Measurements from ENCODE around the gene MOGAT2.

Gene MOGAT2

GRCh38 chr11:75770102-75770501, 52.5 kb downstream of the MOGAT2 start:
- no peak overlapping the region for H3K4me3 ChIP-seq
- H3K4me1 ChIP-seq = peaks cover 4% of the 10 kb centered on the region; the same call in 1 of the 2 replicates

GRCh38 chr11:75771646-75772410, 54.2 kb downstream of the MOGAT2 start:
- no peaks in the 10 kb centered on the region for H3K27me3 ChIP-seq (ENCODE audit: low read depth)
- H3K4me1 ChIP-seq = peaks cover 4% of the 10 kb centered on the region; the same call in 1 of the 2 replicates
- DNase-seq (ENCODE audit: low spot score in 2 of 2) = no peak
- H3K9me3 ChIP-seq = no peaks in the 10 kb centered on the region
- in situ Hi-C loops (cut with MboI; ENCODE audit: low sequenced_read_pairs) = no loop called here
- H3K4me3 ChIP-seq = no peak overlapping the region
- no peaks in the 10 kb centered on the region for H3K36me3 ChIP-seq (replicated peaks)

More at GRCh38 chr11:75770102-75770501, 52.5 kb downstream of the MOGAT2 start:
- in situ Hi-C loops (cut with MboI; ENCODE audit: low sequenced_read_pairs) = no loop called here
- Histone ChIP-seq H3K9me3 (no peaks in the 10 kb centered on the region), H3K36me3 (replicated peaks) (no peaks in the 10 kb centered on the region), H3K27me3 (ENCODE audit: low read depth) (no peaks in the 10 kb centered on the region)
- DNase-seq (ENCODE audit: low spot score in 2 of 2) = no peak

- Histone ChIP-seq H3K4me3 (no peak overlapping the region), H3K36me3 (replicated peaks) (no peaks in the 10 kb centered on the region), H3K9me3 (no peaks in the 10 kb centered on the region), H3K27me3 (ENCODE audit: low read depth) (no peaks in the 10 kb centered on the region), H3K4me1 (no peaks in the 10 kb centered on the region)
- no peak for DNase-seq (ENCODE audit: low spot score in 2 of 2)
- in situ Hi-C loops (cut with MboI; ENCODE audit: low sequenced_read_pairs) = no loop called here
Observed at GRCh38 chr11:75773595-75774353, 56.1 kb downstream of the MOGAT2 start.

- H3K36me3 ChIP-seq (replicated peaks) = no peaks in the 10 kb centered on the region
- H3K9me3 ChIP-seq = no peaks in the 10 kb centered on the region
- no peak for DNase-seq (ENCODE audit: low spot score in 2 of 2)
- no peaks in the 10 kb centered on the region for H3K4me1 ChIP-seq
- H3K4me3 ChIP-seq = no peak overlapping the region
- in situ Hi-C loops (cut with MboI; ENCODE audit: low sequenced_read_pairs) = no loop called here
- H3K27me3 ChIP-seq (ENCODE audit: low read depth) = no peaks in the 10 kb centered on the region
Observed at GRCh38 chr11:75775056-75775455, 57.4 kb downstream of the MOGAT2 start.

- H3K36me3 ChIP-seq (replicated peaks) = no peaks in the 10 kb centered on the region
- H3K27me3 ChIP-seq (ENCODE audit: low read depth) = no peaks in the 10 kb centered on the region
- no peak for DNase-seq (ENCODE audit: low spot score in 2 of 2)
- in situ Hi-C loops (cut with MboI; ENCODE audit: low sequenced_read_pairs) = no loop called here
- no peaks in the 10 kb centered on the region for H3K4me1 ChIP-seq
- no peak overlapping the region for H3K4me3 ChIP-seq
- no peaks in the 10 kb centered on the region for H3K9me3 ChIP-seq
Observed at GRCh38 chr11:75776546-75776945, 58.9 kb downstream of the MOGAT2 start.

- Histone ChIP-seq H3K27me3 (ENCODE audit: low read depth) (no peaks in the 10 kb centered on the region), H3K4me3 (no peak overlapping the region), H3K4me1 (no peaks in the 10 kb centered on the region), H3K9me3 (no peaks in the 10 kb centered on the region), H3K36me3 (replicated peaks) (no peaks in the 10 kb centered on the region)
- in situ Hi-C loops (cut with MboI; ENCODE audit: low sequenced_read_pairs) = no loop called here
- DNase-seq (ENCODE audit: low spot score in 2 of 2) = no peak
Observed at GRCh38 chr11:75777461-75778110, 59.9 kb downstream of the MOGAT2 start.

GRCh38 chr11:75778962-75779361, 61.3 kb downstream of the MOGAT2 start:
- Histone ChIP-seq H3K4me3 (no peak overlapping the region), H3K36me3 (replicated peaks) (no peaks in the 10 kb centered on the region), H3K27me3 (ENCODE audit: low read depth) (no peaks in the 10 kb centered on the region), H3K4me1 (no peaks in the 10 kb centered on the region), H3K9me3 (no peaks in the 10 kb centered on the region)
- in situ Hi-C loops (cut with MboI; ENCODE audit: low sequenced_read_pairs) = no loop called here
- DNase-seq (ENCODE audit: low spot score in 2 of 2) = no peak

- in situ Hi-C loops (cut with MboI; ENCODE audit: low sequenced_read_pairs) = no loop called here
- no peaks in the 10 kb centered on the region for H3K36me3 ChIP-seq (replicated peaks)
- H3K9me3 ChIP-seq = no peaks in the 10 kb centered on the region
- H3K27me3 ChIP-seq (ENCODE audit: low read depth) = no peaks in the 10 kb centered on the region
- DNase-seq (ENCODE audit: low spot score in 2 of 2) = no peak
- H3K4me3 ChIP-seq = no peak overlapping the region
- H3K4me1 ChIP-seq = no peaks in the 10 kb centered on the region
Observed at GRCh38 chr11:75779960-75780359, 62.3 kb downstream of the MOGAT2 start.

- in situ Hi-C loops (cut with MboI; ENCODE audit: low sequenced_read_pairs) = no loop called here
- no peak for DNase-seq (ENCODE audit: low spot score in 2 of 2)
- H3K4me3 ChIP-seq = no peak overlapping the region
- no peaks in the 10 kb centered on the region for H3K36me3 ChIP-seq (replicated peaks)
- no peaks in the 10 kb centered on the region for H3K4me1 ChIP-seq
- H3K27me3 ChIP-seq (ENCODE audit: low read depth) = no peaks in the 10 kb centered on the region
- H3K9me3 ChIP-seq = no peaks in the 10 kb centered on the region
Observed at GRCh38 chr11:75780888-75781287, 63.2 kb downstream of the MOGAT2 start.

- Histone ChIP-seq H3K36me3 (replicated peaks) (no peaks in the 10 kb centered on the region), H3K4me3 (no peak overlapping the region), H3K9me3 (no peaks in the 10 kb centered on the region), H3K27me3 (ENCODE audit: low read depth) (no peaks in the 10 kb centered on the region), H3K4me1 (no peaks in the 10 kb centered on the region)
- no peak for DNase-seq (ENCODE audit: low spot score in 2 of 2)
- in situ Hi-C loops (cut with MboI; ENCODE audit: low sequenced_read_pairs) = no loop called here
Observed at GRCh38 chr11:75781296-75781695, 63.7 kb downstream of the MOGAT2 start.

GRCh38 chr11:75781831-75782230, 64.2 kb downstream of the MOGAT2 start:
- H3K9me3 ChIP-seq = no peaks in the 10 kb centered on the region
- in situ Hi-C loops (cut with MboI; ENCODE audit: low sequenced_read_pairs) = no loop called here
- no peak for DNase-seq (ENCODE audit: low spot score in 2 of 2)
- H3K27me3 ChIP-seq (ENCODE audit: low read depth) = no peaks in the 10 kb centered on the region
- no peaks in the 10 kb centered on the region for H3K36me3 ChIP-seq (replicated peaks)
- no peaks in the 10 kb centered on the region for H3K4me1 ChIP-seq
- no peak overlapping the region for H3K4me3 ChIP-seq
